CD4-positive, alpha-beta T cell treated with Interleukin-15 for 1 hour (primary cell): Measurements from ENCODE around the gene SHH.

ENCODE experiments used
- DNase-seq: peaks from one replicate; pipeline ENCODE4 v3.0.0-alpha.2; 2020

The SHH gene

DNA sequence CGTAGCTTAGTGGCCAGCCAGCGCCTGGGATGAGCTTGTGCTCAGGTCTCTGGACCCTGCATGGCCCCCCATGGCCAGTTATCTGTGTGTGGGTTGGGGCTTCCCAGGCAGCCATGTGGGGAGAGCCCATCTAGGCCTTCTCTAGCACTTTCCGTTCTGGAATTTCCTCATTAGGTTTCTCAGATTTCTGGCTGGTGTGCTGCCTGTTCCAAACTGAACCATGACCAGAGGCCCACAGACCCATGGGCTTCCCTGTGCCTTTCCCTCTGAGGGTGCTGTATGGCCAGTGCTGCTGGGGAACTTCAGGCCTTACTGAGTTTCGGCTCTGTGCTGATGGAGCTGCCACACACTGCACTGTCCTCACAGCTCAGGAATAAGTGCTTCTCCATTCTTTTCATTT is 50.2 kb downstream of the SHH start:
- DNase-seq = no peak

DNA sequence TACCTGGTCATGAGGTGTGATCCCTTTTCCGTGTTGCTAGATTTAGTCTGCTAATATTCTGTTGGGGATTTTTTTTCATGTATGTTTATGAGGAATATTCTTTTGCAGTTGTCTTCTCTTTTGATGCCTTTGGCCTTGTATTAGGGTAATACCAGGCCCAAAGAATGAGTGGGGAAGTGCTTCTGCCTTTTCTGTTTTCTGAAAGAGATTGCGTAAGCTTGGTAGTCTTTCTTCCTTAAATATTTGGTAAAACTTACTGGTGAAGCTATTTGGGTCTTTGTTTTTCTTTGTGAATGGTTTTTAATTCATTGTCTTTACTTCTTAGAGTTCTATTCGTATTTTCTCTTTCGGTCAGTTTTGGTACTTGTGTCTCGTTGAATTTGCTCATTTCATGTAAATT is 51.1 kb downstream of the SHH start:
- no peak for DNase-seq

DNA sequence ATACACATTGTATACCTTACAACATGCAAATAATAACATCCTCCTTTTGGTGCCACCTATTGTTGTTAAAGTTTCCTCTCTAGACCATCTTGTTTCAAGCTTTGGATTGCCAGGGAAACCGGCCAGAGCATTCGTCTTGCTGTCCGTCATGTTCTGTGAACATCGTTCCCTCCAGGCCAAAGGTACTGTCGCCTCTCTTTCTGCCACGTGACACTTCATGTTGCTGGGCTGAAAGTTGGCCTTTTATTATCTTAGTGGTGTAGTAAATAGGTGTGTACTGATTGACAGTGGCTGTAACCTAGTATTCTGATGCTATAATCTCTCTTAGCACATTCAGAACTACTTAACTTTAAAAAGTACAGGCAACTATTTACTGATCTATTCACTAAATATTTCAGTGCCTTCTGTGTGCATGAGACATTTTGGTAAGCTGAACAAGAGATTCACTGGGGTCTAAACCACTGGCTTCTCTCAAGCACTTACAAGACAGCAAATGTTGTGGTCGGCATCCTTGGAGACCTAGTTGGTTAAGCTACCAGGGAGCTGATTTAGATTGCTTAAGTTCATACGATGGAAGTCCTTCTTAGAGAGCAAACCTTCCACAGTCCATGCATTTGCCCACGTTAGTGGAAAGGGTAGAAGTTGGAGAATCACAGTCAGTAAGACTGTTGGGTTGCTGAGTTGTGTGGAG is 52.4 kb downstream of the SHH start:
- DNase-seq = no peak

DNA sequence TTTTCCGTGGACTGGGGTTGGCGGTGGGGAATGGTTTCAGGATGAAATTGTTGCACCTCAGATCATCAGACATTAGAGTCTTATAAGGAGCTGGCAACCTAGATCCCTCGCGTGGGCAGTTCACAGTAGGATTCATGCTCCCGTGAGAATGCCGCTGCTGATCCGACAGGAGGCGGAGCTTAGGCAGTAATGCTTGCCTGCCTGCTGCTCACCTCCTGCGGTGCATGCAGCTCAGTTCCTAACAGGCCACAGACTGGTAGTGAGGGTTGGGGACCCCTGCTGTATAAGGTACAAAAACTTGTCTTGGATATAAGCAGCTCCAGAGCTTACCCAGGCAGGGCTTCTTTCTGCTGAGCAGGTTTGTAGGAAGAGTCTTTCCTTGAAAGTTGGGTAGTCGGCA is 53.9 kb downstream of the SHH start:
- no peak for DNase-seq

DNA sequence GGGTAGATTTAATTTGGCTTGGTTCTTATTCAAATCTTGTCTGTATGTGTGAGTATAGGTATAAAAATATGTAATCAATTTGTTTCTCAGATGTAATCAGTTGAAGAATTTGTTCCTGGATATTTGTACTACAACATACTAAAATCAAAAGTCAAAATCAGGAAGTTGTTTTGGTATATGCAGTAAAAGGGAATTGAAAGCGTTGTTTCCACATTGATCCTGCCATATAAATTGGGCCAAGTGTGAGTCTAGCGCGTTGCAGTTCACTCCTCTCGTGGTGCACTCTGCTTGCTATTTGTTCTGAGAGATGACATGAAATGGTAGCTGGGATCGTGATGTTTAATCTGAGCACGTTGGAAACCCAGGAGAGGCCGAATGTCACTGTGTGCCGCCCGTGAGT is 55.9 kb downstream of the SHH start:
- DNase-seq = no peak

DNA sequence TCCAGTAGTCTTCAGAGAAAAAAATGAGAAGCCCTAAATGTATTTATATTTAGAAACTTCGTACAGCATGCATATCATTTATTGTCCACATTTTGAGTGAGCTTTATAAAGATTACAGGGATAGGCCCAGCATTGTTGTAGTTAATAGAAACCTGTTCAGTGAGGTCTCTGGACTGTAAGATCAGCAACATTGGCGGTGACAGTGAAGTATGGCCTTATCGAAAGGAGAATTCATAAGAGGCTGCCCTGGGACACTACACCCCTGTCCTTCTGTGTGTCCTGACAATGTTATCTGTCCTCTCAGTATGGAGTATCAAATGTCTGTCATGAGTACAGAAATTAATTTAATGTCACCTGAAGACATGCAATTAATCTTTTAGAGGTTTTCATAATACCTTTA is 57.2 kb downstream of the SHH start:
- DNase-seq = no peak

DNA sequence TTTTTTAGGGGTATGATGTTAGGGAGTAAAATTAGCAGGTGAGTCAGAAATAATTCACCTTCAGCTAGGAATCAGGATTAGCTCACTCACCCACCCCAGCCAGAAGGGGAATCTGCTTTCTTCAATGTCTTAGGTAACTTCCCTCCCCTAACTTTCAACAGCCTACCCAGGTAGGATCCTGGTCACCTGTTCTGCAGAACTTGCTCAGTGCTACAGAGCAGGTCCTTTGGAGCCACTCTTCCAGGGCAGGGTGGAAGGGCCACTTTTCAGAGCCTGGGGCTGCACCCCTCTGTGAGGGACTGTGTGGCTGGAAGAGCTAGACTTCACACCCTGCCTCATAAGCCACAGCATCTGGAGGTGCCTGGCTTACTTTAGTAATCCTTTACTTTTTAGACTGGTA is 58.1 kb downstream of the SHH start:
- no peak for DNase-seq

DNA sequence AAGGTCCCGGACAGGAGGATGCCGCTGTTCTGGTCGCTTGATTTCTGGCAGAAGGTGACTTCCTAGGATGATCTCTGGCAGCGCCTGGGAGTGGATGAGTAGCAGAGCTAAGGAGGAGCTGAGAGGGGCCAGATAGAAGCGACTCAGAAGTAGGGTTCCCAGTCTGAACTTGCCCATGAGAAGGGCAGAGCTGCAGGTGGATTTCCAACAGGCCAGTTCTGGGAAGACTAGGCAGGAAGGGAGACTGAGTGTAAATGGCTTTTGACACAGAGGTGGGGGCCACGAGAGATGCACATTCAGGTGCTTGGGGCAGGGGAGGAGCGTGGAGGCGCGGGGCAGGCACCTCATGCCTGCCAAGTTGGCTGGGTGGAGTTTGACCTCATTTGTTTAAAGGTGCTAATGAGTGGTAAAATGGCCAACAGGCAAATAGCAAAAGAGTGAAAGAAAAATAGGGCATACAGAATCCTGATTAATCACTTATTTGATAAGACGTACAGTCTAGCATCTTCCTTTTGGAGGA is 58.8 kb downstream of the SHH start:
- no peak for DNase-seq

DNA sequence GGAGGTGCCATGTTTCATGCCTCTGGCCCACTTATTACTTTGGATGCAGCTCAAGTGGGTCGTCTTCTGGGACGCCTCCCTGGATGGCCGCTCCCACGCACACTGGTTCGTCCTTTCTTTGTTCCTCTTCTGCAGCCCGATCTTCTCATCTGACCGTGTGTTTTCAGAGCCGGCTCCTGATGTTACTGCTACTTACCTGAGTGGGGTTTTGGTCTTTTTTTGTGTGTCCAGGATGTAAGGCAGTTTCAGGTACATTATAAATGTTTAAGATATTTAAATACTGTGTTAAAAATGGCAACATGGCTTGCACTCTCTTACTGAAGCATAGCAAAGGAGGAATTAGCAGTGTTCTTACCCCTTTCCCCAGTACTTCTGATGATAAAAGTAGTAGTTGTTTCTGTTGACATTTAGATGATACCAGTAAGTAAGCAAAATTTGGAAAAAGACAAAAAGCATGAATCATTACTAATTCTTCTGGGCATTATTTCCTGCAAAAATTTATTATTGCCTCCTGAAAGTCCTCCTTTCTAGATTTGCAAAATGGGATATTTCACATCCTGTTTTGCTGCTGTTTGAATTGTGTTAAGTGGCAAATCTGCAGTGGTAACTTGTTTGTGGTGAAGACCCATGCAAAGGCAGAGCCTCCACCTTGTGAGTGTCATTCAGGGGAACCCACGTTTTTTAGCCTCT is 59.4 kb downstream of the SHH start:
- no peak for DNase-seq

DNA sequence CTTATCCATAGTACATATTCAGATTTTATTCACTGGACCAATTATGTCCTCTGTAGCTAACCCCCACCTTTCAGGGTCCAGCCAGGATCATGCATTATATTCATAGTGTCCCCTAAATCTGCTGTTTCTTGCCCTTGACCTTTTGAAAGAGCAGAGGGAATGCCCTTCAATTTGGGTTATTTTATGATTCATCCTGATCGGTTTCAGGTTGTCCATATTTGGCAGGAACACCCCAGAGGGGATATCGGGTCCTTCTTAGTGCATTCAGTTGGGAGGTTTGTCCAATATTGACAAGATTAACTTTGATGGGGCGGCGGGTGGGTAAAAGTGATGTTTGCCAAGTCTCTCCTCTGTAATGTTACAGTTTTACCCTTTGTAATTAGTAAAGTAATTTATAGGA is 60.9 kb downstream of the SHH start:
- no peak for DNase-seq

DNA sequence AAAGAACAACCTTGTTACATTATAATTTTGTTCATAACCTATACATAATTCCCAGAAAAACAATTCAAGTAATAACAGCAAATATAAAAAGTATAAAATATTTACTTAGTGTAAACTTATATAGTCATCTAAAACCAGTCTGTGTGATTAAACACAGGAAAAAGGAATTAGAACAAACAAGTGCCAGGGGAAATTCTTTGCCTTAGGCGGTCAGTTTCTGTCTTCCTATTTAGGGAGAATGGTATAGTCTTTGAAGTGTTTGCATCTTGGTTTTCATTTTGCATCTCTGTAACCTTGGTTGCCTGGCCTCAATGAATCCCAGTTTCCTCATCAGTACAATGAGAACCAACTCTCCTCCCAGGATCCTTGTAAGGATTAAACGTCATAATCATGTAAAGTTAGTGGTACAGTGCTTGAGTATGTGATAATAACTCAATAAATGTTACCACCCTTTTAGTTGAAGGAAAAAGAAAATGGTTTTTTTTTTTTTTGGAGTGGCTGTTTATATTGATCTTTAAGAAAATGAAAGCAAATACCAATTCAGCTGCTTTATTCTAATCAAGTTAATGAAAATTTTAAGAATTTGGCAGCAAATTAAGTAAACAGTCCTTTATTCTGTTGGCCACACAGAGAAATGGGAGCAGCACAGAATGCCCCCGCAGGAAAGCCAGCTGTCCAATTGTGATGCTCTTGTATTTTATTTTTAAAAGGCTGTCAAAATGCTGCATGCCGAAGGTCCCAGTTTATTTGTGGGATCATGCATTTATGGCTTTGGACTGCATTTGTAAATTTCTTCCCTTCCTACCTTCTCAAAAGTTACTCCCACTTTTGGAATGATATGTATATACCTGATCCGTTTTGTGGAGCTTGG is 61.8 kb downstream of the SHH start:
- no peak for DNase-seq
